ENCODE data around the gene HSPG2.

Gene HSPG2

DNA sequence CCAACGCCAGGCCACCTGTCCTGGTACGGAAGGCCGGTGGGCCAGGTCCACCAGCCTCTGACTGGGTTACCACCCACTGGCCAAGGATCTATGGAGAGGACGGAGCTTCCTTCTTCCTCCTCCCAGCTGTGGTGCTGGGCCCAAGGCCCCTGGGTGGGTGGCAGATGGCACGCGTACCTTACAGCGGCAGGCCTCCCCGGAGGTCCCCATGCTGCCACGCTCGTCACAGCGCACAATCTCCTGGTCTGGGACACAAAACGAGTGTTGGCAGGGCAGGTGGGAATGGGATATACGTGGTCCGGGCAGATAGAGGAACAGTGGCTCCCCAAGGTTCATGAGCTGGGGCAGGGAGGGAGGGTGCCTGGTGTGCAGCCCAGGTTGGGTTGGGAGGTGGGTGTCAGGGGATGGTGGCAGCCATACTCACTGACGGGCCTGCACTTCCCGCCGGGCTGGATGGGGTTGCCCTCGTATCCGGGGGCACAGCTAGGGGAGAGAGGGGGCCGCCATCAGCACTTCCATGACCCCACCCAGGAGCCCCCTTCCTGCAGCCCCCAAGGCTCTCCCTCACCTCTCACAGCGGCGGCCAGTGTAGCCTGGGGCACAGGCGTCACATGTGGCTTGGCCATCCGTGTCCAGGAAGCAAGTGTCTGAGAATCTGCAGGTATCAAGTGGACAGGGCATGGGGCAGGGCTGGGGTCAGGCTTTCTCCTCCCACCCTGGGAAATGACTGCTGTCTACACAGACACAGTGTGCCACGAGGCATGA is 58.9 kb downstream of the HSPG2 start:
- H3K27ac ChIP-seq, result no peak overlapping the region
- no peaks in the 10 kb centered on the region for H3K27me3 ChIP-seq (replicated peaks)
- H3K36me3 ChIP-seq (replicated peaks), result peaks cover 68% of the 10 kb centered on the region
- DNase-seq, result no peak
- TF ChIP-seq CTCF (IDR thresholded peaks at IDR 0.05; ENCODE audit: low read depth, low read length, missing control alignments), result no peak
- no peak overlapping the region for H3K4me3 ChIP-seq (ENCODE audit: low read depth, low read length)
- in situ Hi-C loops (cut with HindIII; ENCODE audit: low pct_ligation_motif_present, low sequenced_read_pairs), result no loop called here

GRCh38 chr1:21876267-21876666 is 60.8 kb downstream of the HSPG2 start:
- H3K27me3 ChIP-seq (replicated peaks), result no peaks in the 10 kb centered on the region
- no peak for DNase-seq
- in situ Hi-C loops (cut with HindIII; ENCODE audit: low pct_ligation_motif_present, low sequenced_read_pairs), result no loop called here
- H3K4me3 ChIP-seq (ENCODE audit: low read depth, low read length), result no peak overlapping the region
- TF ChIP-seq CTCF (IDR thresholded peaks at IDR 0.05; ENCODE audit: low read depth, low read length, missing control alignments), result no peak
- H3K27ac ChIP-seq, result no peak overlapping the region
- H3K36me3 ChIP-seq (replicated peaks), result peaks cover 77% of the 10 kb centered on the region

- TF ChIP-seq CTCF (IDR thresholded peaks at IDR 0.05; ENCODE audit: low read depth, low read length, missing control alignments), result no peak
- H3K27ac ChIP-seq, result no peak overlapping the region
- in situ Hi-C loops (cut with HindIII; ENCODE audit: low pct_ligation_motif_present, low sequenced_read_pairs), result no loop called here
- H3K27me3 ChIP-seq (replicated peaks), result no peaks in the 10 kb centered on the region
- peaks cover 75% of the 10 kb centered on the region for H3K36me3 ChIP-seq (replicated peaks)
- no peak for DNase-seq
- no peak overlapping the region for H3K4me3 ChIP-seq (ENCODE audit: low read depth, low read length)
Observed at GRCh38 chr1:21875621-21876063, 61.5 kb downstream of the HSPG2 start.

- no peak for DNase-seq
- no peaks in the 10 kb centered on the region for H3K27me3 ChIP-seq (replicated peaks)
- no peak for TF ChIP-seq CTCF (IDR thresholded peaks at IDR 0.05; ENCODE audit: low read depth, low read length, missing control alignments)
- H3K36me3 ChIP-seq (replicated peaks), result peaks cover 68% of the 10 kb centered on the region
- in situ Hi-C loops (cut with HindIII; ENCODE audit: low pct_ligation_motif_present, low sequenced_read_pairs), result no loop called here
- H3K27ac ChIP-seq, result no peak overlapping the region
- no peak overlapping the region for H3K4me3 ChIP-seq (ENCODE audit: low read depth, low read length)
Observed at GRCh38 chr1:21874778-21875547, 62.1 kb downstream of the HSPG2 start.

DNA sequence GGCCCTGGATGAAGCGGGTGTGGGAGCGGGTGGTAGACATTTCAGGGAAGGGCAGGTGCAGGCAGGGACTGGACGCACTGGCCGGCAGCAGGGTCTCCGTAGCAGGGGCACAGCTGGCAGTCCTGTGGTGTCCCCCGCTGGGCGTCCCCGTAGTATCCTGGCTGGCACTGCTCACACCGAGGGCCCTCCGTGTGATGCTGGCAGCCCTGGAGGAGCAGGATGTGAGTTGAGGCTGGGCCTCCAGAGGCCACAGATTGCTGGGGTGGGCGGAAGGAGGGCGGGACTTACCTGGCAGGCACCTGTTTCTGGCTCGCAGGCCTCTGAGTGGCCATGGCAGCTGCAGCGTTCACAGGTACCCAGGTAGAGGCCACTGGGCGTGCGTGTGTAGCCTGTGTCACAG is 62.8 kb downstream of the HSPG2 start:
- Histone ChIP-seq H3K27ac (no peak overlapping the region), H3K36me3 (replicated peaks) (peaks cover 65% of the 10 kb centered on the region), H3K4me3 (ENCODE audit: low read depth, low read length) (no peak overlapping the region), H3K27me3 (replicated peaks) (no peaks in the 10 kb centered on the region)
- in situ Hi-C loops (cut with HindIII; ENCODE audit: low pct_ligation_motif_present, low sequenced_read_pairs), result no loop called here
- DNase-seq, result no peak
- TF ChIP-seq CTCF (IDR thresholded peaks at IDR 0.05; ENCODE audit: low read depth, low read length, missing control alignments), result no peak
